Middle frontal gyrus (tissue), 1 donor: ENCODE data around the gene TRIM44.
A peak's percentile ranks its signal among the peaks of the same experiment; 100 is the strongest.

ENCODE experiments used
- DNase-seq: peaks from one replicate; pipeline ENCODE4 v3.0.0-alpha.2; 2015; ENCODE audit warnings: low spot score; ENCODE audit errors: extremely low spot score

Gene TRIM44, protein sequence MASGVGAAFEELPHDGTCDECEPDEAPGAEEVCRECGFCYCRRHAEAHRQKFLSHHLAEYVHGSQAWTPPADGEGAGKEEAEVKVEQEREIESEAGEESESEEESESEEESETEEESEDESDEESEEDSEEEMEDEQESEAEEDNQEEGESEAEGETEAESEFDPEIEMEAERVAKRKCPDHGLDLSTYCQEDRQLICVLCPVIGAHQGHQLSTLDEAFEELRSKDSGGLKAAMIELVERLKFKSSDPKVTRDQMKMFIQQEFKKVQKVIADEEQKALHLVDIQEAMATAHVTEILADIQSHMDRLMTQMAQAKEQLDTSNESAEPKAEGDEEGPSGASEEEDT

DNA sequence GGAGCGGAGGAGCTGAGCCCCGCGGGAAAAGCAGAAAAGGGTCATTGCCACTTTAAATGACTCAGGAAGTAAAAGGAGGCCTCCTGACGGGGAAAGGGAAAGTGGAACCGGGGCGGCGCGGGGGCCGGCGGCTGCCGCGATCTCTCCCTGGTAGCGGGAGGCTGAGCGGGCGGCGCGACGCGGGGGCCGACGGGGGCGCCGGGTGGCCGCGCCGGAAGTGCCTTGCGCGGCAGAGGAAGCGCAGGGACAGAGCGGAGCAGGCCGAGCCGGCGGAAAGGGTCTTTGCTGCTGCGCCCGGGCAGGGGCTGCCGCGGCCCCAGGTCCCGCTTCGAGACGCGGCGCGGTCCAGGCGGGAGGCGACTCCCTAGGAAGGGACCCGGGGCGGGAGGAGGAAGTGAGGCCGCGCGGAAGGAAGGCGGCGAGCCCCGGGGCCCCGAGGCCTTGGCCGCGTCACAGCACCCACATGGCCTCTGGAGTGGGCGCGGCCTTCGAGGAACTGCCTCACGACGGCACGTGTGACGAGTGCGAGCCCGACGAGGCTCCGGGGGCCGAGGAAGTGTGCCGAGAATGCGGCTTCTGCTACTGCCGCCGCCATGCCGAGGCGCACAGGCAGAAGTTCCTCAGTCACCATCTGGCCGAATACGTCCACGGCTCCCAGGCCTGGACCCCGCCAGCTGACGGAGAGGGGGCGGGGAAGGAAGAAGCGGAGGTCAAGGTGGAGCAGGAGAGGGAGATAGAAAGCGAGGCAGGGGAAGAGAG, at the start of gene TRIM44:
TSS of gene TRIM44 (plus strand) at position 127 of the 759 bp plus-strand sequence. CDS start at position 464, 337 bp downstream.
- DNase-seq = peak; percentile 81

DNA sequence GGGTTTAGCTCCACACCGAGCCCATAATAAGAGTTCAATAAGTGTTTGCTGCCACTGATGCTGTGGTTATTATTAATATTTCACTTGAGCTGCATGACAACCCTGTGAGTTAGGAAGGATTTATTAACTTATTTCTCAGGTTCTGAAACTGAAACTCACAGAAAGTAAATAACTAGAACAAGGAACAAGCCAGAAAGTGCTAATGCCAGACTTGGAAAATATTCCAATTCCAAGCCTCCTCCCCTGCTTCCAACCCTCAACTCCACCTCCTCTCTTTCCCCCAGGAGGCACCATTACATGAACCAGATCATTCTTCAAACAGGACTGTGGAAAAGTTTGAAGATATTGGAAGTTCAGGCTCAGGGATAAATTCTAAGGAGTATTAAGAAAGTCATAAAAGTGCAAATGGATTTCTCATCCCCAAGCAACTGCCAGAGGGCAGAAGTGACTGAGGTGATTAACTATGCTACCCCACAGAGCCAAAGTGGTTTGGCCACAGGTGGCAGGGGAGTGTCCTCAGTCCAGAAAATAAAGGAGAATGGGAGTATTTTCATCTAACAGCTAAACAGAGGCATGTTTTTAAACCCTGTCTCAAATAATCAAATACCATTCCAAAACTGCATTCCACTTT, 47.5 kb upstream of the TRIM44 start:
- DNase-seq = no peak

DNA sequence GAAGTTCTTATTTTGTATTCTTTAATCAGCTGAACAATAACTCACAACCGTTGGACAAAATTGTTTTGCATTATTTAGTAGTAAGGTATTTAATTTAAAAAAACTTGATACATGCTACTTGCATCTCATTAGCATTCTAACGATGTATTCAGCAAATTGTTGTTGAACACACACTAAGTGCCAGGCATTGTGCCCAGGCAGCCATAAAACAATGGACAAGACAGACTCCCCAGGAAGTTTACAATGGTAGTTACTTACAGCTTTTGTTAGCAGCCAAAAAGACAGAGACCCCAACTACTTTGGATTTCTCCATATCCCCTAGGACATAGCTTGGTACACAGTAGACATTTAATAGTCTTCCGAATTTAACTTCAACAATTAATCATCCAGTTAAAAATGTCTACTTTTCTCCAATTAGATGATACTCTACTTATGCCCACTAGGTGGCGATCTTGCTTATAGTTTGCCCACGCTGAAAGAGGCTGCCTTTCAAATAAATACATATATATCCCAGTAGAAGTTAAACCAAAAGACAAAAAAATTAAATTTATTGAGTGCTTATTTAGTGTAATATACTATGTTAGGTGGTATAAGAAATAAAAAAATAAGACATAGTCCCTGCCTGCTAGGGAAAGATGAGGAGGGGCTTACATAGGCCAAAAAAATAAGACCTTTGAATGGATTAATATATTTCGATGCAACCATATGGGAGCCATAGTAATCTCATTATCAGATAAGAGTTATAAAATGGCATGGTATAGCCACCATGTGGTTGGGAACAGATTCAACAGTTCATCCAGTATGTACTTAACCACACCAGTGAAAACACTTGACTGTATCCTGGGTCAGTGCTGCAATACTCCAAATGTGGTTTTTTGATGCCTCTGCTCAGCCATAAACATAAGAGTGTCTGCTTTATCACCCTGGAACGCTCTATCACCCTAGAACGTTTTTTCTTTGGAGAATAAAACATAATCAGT, 46.4 kb upstream of the TRIM44 start:
- no peak for DNase-seq

DNA sequence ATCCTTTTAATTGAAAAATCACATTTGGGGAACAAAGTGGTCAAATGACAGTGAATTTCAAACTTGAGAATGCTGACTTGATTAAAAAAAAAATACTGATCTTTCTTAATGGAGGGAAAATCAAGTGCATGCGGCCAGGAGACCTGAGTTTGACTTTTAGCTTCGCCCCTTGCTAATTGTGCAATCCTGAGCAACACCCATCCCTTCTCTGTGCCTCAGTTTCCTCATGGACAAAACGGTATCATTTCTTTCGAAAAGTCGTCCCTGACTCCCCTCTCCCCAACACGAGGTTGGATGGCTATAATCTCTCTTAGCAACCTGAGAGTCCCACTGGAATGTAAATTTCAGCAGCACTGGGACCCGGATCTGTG, 45.3 kb upstream of the TRIM44 start:
- no peak for DNase-seq

DNA sequence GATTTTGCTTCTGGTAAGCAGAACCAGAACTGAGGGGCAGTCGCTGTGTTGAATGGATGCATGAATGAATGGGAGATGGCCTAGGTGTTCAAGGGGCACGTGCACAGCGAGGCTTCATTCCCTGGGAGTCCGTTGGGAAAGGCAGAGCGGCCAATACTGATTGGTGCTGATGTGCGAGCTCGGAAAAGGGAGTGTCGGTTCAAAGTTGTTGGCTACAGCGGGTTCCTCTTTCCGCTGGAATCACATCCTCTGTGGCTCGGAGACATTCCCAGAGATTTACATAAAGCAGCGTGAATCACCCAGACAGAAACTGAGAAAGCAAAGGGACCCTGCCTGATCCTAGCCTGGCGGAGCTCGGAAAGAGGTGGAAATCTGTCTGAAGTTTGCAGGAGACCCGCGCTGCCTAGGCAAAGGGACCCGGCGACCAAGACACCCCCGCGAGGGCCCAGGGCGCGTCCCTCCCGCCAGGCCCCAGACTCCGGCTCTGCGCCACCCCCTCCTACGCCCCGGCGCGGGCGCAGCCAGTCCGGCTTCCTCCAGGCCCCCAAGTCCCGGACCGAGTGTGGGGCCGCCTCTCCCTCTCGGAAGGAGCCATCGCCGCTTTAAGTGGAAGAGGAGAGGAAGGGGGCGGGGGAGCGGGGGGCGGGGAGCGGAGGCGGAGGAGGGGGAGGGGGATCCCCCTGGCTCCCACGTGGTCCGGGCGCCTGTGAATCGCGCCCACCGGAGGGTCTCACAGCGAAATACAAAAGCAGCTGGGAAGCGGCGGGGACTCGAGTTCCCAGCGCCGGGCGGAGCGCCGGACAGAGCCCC, 44.7 kb upstream of the TRIM44 start, which contains the start of gene FJX1:
TSS of gene FJX1 (plus strand) at position 774 of the 810 bp plus-strand sequence. CDS start 177 bp downstream, outside the sequence.
- DNase-seq = no peak

DNA sequence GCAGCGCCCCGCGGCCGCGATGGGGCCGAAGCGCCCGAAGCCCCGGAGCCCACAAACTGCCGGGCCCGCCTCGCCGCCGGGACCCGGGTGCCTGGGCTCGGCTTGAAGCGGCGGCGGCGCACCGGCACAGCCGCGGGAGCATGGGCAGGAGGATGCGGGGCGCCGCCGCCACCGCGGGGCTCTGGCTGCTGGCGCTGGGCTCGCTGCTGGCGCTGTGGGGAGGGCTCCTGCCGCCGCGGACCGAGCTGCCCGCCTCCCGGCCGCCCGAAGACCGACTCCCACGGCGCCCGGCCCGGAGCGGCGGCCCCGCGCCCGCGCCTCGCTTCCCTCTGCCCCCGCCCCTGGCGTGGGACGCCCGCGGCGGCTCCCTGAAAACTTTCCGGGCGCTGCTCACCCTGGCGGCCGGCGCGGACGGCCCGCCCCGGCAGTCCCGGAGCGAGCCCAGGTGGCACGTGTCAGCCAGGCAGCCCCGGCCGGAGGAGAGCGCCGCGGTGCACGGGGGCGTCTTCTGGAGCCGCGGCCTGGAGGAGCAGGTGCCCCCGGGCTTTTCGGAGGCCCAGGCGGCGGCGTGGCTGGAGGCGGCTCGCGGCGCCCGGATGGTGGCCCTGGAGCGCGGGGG, 44.0 kb upstream of the TRIM44 start:
- no peak for DNase-seq

DNA sequence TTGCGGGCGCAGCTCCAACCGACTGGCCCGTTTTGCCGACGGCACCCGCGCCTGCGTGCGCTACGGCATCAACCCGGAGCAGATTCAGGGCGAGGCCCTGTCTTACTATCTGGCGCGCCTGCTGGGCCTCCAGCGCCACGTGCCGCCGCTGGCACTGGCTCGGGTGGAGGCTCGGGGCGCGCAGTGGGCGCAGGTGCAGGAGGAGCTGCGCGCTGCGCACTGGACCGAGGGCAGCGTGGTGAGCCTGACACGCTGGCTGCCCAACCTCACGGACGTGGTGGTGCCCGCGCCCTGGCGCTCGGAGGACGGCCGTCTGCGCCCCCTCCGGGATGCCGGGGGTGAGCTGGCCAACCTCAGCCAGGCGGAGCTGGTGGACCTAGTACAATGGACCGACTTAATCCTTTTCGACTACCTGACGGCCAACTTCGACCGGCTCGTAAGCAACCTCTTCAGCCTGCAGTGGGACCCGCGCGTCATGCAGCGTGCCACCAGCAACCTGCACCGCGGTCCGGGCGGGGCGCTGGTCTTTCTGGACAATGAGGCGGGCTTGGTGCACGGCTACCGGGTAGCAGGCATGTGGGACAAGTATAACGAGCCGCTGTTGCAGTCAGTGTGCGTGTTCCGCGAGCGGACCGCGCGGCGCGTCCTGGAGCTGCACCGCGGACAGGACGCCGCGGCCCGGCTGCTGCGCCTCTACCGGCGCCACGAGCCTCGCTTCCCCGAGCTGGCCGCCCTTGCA, 43.3 kb upstream of the TRIM44 start:
- DNase-seq = no peak

DNA sequence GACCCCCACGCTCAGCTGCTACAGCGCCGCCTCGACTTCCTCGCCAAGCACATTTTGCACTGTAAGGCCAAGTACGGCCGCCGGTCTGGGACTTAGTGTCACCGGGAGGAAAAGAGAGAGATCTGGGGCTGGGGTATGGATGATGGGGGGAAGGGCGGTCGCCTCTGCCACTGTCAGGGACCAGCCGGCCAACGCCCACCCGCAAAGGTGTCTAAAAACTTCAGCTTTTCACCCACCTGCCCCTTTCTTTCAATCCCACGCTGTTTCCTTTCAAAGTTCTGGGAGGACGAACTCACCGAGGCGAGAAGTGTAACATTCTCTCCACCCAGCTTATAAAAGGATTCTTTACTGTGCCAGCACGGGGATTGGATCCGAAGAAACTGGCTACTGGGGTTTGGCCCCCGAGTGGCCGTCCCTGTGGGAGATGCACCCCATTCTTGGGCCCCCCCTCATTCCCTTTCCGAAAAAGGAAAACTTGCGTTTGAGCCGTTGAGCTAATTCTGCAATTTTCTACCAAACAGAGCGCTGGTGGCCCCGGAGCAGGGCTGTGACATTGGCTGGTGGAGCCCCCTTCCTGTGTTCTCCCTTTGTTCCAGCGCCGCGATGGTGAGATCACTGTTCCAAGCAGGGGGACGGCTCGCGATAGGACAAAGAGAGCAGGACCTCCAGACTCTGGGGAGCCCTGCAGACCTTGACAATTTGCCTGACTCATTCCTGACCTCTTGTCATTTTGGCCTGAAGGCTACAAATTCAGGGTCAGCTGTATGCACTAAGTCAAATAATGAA, 42.5 kb upstream of the TRIM44 start:
- DNase-seq = no peak

DNA sequence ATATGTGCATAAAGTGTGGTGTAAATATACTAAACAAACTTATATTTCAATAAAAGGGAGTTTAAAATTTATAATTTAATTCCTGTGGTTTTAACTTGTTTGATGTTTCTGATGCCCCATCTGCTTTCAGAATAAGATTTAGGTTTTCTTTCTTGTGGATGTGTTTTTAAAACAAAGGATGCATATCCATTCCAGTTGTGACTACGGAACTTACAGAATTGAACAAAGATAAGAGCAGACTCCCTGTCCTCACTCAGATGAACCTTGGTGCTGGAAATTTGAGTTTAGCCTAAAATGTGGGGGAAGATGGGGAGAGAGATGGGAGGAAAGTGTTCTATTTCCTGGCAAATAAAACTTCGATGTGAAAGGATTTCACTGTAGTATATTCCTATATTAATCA, 41.8 kb upstream of the TRIM44 start:
- no peak for DNase-seq

DNA sequence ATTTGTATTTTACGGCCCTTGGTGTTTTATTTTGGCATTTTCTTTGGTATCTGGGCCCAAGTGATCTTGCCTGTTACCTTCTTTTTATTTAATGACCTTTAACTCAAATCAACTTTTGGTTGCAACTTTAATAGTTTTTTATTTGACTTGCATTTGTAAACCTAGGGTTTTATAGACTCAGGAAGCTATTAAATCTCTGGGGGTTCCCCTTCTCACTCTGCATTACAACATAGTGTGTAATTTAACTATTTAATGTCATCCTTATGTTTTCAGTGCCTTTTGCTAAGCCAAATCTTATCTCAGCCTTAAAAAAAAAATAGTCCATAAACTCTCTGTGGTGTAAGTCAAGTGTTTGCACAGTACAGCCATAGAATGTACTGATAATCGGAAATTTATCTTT, 41.0 kb upstream of the TRIM44 start:
- no peak for DNase-seq

DNA sequence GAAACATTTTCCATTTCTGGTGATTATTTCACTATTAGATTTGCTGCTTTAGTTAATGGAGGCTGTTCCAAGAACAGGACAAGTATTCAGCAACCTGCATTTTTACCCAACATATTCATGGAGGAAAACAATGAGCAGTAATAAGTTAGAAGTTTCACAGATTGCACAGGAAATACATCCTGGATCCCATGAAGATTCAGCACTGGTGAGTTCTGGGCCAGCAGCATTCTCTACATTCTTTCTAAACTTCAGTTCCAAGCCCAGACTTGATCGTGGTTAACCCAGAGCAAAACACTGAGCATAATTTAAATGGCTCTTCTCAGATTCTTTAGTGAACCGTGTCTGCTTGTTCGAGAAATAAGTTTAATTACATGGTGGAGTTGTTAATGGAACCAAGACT, 40.5 kb upstream of the TRIM44 start:
- DNase-seq = no peak

DNA sequence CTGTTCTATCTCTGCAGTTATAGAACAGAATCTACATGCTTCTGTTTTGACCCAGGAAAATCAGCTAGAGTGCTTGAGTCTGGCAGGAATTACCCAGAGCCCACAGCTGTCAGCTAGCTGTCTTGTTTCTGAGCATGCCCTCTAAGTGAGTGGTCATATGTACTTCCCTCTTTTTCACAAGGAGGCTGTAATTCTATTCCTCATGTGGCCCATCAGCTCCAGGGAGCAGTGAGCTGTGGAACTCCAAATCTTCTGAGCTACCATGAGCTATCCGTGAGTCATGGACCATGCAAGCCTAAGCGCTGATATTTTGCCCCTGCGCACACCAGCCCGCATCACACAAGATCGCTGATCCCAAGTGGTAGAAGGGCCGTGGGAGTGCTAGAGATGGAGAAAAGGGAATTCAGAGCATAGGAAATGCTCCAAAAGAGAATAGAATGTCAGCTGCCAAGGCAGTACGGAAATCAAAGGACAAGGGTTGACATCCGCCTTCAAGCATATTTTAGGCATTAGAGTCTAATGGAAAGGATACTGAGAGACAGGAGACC, 38.9 kb upstream of the TRIM44 start:
- DNase-seq = no peak

DNA sequence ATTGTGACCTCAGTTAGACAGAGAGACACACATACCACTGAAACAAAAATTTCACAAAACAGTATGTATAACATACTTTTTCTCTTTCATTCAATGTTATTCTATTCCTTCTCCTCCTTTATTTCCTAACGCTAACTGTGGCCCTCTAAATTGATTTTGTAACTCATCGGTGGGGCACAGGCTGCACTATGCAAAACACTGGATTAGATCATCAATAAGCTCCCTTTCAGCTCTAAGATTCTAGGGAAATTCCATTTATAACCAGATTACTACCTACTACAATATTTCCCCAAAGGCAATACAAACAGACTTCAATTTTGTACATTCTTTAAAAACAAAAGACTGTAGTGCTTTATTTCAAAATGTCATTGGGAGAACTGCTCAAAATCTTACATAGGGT, 38.3 kb upstream of the TRIM44 start:
- no peak for DNase-seq

DNA sequence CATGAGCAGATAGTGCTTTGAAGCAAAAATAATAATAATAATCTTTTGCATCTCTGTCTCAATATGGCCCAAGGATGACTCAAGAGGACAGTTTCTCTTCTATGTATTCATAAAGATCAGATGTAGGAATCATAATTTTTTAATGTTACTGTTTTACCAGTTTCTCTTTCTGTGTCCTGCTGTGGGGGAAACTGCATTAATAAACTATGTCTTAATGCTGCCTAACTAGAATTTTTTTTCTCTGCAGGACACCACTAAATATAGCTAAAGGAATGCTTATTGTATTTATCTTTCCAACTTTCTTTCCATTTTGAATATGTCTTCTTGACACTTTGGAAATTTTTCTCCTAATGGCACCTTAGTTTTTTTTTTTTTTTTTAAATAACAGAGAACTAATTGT, 37.8 kb upstream of the TRIM44 start:
- DNase-seq = no peak

DNA sequence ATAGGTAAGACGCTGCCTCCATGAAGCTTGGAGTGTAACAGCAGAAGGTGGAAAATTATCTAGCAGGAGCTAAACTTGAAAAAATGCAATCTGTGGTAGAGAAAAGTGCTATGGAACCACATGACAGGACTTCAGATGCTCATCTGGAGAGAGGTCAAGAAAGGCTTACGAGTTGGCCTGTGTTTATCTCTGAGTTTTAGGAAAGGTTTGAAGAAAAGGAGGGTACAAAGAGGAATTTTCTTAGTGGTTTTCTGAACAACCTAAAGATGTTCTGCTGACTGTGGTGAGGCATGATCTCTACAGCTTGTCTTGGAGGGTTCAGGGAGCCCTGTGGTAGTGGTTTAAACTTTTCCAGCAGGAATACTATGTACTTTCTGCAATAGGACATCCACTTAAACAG, 36.1 kb upstream of the TRIM44 start:
- DNase-seq = no peak

DNA sequence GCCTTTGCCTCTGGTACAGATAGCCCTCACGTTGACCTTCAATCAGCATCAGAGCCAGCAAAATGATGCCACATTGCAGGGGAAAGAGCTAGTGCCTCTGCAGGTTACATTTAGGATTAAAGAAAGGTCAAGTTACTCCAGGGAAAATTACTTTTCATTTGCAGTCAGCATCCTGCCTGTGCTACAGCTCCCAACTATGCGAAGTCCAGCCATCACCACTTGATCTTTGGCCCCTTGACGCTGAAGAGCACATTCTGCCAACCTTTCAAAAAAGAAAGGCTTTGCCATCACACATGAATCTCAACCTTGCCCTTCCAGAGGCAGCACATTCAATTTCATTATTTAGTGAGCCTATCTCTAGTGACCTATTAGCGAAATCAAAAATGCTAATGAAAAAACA, 33.1 kb upstream of the TRIM44 start:
- DNase-seq = no peak

DNA sequence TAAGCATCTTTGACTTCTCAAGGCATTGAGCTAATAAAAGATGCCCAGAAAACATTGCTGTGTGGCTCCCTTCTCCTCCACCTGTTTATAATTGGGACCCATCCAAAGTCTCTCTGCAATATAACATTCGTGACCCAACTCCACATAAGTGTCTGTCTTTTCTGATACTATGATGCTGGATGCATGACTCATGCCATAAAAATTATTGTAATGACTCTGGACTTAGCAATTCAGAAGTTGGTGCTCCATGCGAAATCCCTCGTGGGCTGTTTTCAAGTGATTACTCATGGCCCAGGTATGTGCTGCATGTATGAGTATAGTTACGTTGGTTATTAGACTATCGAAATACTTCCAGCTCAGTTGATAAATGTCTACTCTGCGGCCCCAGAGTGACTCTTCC, 32.7 kb upstream of the TRIM44 start:
- DNase-seq = no peak

DNA sequence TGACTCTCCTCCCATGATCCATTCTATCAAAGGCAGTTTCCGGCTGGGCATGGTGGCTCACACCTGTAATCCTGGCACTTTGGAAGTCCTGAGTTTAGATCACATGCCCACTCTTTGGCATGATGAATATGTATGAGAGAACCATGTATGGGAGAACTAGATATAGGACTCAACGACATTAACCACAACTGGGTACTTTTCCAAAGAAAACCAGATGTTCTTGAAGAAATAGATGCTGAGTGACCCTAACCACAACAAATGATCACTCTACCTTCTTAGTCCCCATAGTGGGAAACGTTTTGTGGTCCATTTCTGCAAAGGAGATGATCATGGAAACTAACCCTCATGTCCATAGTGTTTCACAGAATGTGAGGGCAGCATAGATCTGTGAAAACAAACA, 30.7 kb upstream of the TRIM44 start:
- no peak for DNase-seq
